LNCaP clone FGC (cell line): Measurements from ENCODE around the gene HIVEP2.

Source experiments
- DNase-seq: peaks from one replicate; pipeline ENCODE4 v3.0.0-alpha.2; 2011; ENCODE audit warnings: low read depth
- H3K4me3 ChIP-seq: 2 replicates; pipeline ENCODE4 v1.5.1; 2011; ENCODE audit warnings: mild to moderate bottlenecking, low read depth, low read length, control low read depth
- CTCF ChIP-seq: IDR thresholded peaks from 2 replicates; pipeline ENCODE4 v1.5.1; 2012; ENCODE audit warnings: mild to moderate bottlenecking; ENCODE audit not compliant: control insufficient read depth, insufficient read depth; ENCODE audit errors: extremely low read depth

The HIVEP2 gene

GRCh38 chr6:142808405-142809061, 136.4 kb downstream of the HIVEP2 start:
- no peak for TF ChIP-seq CTCF
- no peak for DNase-seq
- no peak overlapping the region for H3K4me3 ChIP-seq

- no peak for DNase-seq
- TF ChIP-seq CTCF: no peak
- H3K4me3 ChIP-seq: no peak overlapping the region
These were observed 139.9 kb downstream of the HIVEP2 start for GRCh38 chr6:142805042-142805441.

- DNase-seq: no peak
- H3K4me3 ChIP-seq: no peak overlapping the region
- no peak for TF ChIP-seq CTCF
These were observed 140.5 kb downstream of the HIVEP2 start for GRCh38 chr6:142804490-142804889.

DNA sequence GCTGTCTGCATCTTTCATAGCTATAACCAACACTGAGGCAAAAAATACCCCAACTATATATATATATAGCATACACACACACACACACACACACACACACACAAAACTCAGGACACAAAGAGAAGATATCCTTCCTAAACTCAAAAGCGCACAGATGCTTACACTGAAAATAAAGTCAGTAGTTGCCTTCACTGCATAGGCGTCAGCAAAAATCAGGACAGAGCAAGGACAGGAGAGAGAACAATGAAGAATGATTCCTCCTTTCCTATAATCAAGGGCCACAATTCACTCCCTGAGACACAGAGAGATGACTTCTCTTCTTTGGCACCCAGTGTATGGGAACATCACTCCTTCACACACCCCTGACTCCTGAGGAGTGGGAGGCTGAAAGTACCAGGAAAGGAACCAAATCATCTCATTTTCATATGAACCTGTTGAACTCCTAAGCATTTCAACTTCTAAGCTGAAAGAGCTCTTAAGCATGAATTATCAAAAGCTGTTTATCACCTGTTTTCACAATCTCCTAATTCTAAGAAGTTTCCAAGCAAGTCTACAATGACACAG, 141.4 kb downstream of the HIVEP2 start:
- DNase-seq: no peak
- no peak overlapping the region for H3K4me3 ChIP-seq
- TF ChIP-seq CTCF: no peak

DNA sequence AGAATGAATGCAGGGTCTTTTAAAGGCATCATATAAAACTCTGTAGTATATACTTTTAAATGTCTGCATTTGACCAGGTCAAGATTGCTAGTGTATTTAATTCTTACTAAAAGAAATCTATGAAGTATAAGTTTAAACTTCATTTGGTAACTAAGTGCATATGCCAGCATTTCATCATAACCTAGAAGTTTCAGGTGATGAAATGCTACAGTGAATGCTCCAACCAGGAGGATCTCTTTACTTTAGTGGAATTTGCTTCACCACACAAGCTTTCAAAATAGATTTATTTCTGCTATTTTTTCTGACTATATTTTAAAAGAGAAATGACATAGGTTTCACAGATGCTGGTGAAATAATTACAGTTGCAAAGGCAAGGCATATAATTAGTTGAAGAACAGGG, 141.9 kb downstream of the HIVEP2 start:
- no peak for TF ChIP-seq CTCF
- DNase-seq: no peak
- no peak overlapping the region for H3K4me3 ChIP-seq

DNA sequence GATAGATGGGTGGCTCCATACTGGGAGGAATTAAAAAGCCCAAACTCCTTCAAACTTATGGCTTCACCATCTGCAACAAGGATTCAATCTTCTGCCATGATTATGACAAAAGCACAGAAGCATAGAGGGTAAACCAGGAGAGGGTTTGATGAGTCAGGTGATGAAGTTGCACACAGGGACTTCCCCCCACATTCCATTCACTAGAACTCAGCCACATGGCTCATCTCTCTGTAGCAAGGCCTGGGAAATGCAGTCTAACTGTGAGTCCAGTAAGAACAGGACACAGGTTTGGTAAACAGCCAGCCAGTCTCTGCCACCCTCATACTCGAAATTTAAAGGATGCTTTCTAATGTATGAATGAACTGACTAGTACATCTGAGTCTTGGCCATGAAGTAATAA, 142.9 kb downstream of the HIVEP2 start:
- no peak overlapping the region for H3K4me3 ChIP-seq
- no peak for DNase-seq
- no peak for TF ChIP-seq CTCF

- H3K4me3 ChIP-seq: no peak overlapping the region
- TF ChIP-seq CTCF: no peak
- no peak for DNase-seq
These were observed 144.7 kb downstream of the HIVEP2 start for GRCh38 chr6:142800240-142800639.
